ENCODE results near the gene CREB3L1. TPM values are rescaled to one million over a fixed set of nuclear protein-coding genes. Genes with fewer than 3 reads are reported as not detected.

The CREB3L1 gene
- 0.10 TPM for total RNA-seq

DNA sequence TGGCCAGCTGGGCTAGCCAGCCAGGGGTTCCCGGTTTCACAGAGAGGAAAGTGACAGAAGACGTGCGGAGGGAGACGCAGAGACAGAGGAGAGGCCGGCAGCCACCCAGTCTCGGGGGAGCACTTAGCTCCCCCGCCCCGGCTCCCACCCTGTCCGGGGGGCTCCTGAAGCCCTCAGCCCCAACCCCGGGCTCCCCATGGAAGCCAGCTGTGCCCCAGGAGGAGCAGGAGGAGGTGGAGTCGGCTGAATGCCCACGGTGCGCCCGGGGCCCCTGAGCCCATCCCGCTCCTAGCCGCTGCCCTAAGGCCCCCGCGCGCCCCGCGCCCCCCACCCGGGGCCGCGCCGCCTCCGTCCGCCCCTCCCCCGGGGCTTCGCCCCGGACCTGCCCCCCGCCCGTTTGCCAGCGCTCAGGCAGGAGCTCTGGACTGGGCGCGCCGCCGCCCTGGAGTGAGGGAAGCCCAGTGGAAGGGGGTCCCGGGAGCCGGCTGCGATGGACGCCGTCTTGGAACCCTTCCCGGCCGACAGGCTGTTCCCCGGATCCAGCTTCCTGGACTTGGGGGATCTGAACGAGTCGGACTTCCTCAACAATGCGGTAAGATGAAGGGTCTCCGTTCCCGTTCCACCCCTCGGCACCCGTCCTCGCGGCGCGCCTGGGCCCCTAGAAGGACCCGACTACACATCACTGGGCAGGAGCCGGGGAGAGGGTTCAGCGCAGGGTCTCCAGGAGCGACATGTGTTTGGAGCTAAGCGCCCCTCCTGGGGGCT is at the start of gene CREB3L1:
Gene CREB3L1 (plus strand): TSS at position 41 of the 765 bp plus-strand sequence. CDS start 450 bp downstream, at position 491.
- Histone ChIP-seq H3K4me3 (ENCODE audit: low read length) (no peak within 1 kb of the TSS), H3K27me3 (ENCODE audit: insufficient read depth, low read length) (peaks cover 35% of the 10 kb centered on the region), H3K4me1 (ENCODE audit: insufficient read depth, low read length) (peaks cover 8% of the 10 kb centered on the region), H3K9me3 (ENCODE audit: low read depth, low read length) (no peaks in the 10 kb centered on the region)

DNA sequence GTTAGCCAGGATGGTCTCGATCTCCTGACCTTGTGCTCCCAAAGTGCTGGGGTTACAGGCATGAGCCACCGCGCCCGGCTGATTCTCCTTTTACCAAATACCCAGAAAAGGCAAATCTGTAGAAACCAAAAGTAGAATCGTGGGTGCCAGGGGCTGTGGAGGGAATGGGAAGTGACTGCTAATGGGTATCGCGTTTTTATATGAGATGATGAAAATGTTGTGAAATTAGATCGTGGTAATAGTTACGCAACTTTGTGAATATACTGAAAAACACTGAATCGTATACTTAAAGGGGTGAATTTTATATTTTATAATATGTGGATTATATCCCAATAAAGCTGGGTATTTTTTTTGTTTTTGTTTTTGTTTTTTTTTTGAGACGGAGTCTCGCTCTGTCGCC is 48.2 kb upstream of the CREB3L1 start:
- Histone ChIP-seq H3K9me3 (ENCODE audit: low read depth, low read length) (no peaks in the 10 kb centered on the region), H3K4me1 (ENCODE audit: insufficient read depth, low read length) (no peaks in the 10 kb centered on the region), H3K27me3 (ENCODE audit: insufficient read depth, low read length) (peaks cover 2% of the 10 kb centered on the region), H3K4me3 (ENCODE audit: low read length) (no peak overlapping the region)

GRCh38 chr11:46234311-46234710 is 43.2 kb upstream of the CREB3L1 start:
- Histone ChIP-seq H3K9me3 (ENCODE audit: low read depth, low read length) (no peaks in the 10 kb centered on the region), H3K4me1 (ENCODE audit: insufficient read depth, low read length) (peaks cover 34% of the 10 kb centered on the region), H3K27me3 (ENCODE audit: insufficient read depth, low read length) (peaks cover 22% of the 10 kb centered on the region), H3K4me3 (ENCODE audit: low read length) (no peak overlapping the region)

- peaks cover 38% of the 10 kb centered on the region for H3K4me1 ChIP-seq (ENCODE audit: insufficient read depth, low read length)
- H3K9me3 ChIP-seq (ENCODE audit: low read depth, low read length) = no peaks in the 10 kb centered on the region
- H3K4me3 ChIP-seq (ENCODE audit: low read length) = no peak overlapping the region
- peaks cover 22% of the 10 kb centered on the region for H3K27me3 ChIP-seq (ENCODE audit: insufficient read depth, low read length)
These were observed 41.4 kb upstream of the CREB3L1 start for GRCh38 chr11:46235777-46236688.

GRCh38 chr11:46236918-46237247 is 40.6 kb upstream of the CREB3L1 start:
- Histone ChIP-seq H3K27me3 (ENCODE audit: insufficient read depth, low read length) (peaks cover 20% of the 10 kb centered on the region), H3K4me1 (ENCODE audit: insufficient read depth, low read length) (peaks cover 38% of the 10 kb centered on the region), H3K4me3 (ENCODE audit: low read length) (no peak overlapping the region), H3K9me3 (ENCODE audit: low read depth, low read length) (no peaks in the 10 kb centered on the region)

GRCh38 chr11:46237248-46238077 is 40.0 kb upstream of the CREB3L1 start:
- peaks cover 20% of the 10 kb centered on the region for H3K27me3 ChIP-seq (ENCODE audit: insufficient read depth, low read length)
- peaks cover 38% of the 10 kb centered on the region for H3K4me1 ChIP-seq (ENCODE audit: insufficient read depth, low read length)
- peak overlapping the region; percentile 26 for H3K4me3 ChIP-seq (ENCODE audit: low read length)
- no peaks in the 10 kb centered on the region for H3K9me3 ChIP-seq (ENCODE audit: low read depth, low read length)

- H3K4me3 ChIP-seq (ENCODE audit: low read length) = peak overlapping the region; percentile 26
- H3K27me3 ChIP-seq (ENCODE audit: insufficient read depth, low read length) = peaks cover 20% of the 10 kb centered on the region
- H3K4me1 ChIP-seq (ENCODE audit: insufficient read depth, low read length) = peaks cover 46% of the 10 kb centered on the region
- H3K9me3 ChIP-seq (ENCODE audit: low read depth, low read length) = no peaks in the 10 kb centered on the region
These were observed 39.1 kb upstream of the CREB3L1 start for GRCh38 chr11:46238078-46238966.

DNA sequence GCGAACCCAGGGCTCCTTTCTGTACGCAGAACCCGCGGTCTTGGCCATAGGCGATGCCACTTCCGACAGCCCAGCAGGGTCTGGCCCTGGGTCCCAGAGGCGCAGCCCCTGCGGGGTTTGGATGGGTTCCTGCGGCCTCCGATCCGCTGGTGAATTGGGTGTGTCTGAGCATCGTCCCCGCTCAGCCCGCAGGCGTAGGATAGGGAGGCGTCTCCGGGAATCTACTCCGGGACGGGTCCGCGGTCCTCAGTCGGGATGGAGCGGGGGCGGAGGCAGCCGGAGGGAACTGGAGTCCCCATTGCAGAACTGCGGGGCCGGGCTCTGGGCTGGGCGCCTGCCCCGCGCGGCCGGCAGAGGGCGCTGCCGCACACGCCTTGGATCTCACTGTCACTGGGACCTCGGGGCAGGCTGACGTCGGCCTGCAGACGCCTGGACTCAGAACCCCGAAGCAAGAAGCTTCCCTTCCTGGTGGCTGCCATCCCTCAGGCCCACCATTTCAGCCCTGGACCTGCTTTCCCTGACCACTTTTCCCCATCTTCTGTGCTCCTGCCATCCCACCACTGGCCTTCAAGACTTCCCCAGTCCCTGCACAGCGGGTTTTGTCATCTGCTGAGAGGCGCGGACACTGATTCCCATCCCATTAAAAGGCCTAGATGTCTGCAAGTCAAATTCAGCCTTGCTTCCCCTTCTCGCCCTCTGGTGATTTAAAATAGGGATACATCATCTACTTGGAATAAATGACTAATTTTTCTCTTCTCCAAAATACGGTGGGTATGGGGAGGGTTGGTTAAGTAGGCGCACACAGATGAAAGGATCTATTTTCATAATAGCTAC is 38.3 kb upstream of the CREB3L1 start:
- Histone ChIP-seq H3K4me1 (ENCODE audit: insufficient read depth, low read length) (peaks cover 50% of the 10 kb centered on the region), H3K9me3 (ENCODE audit: low read depth, low read length) (no peaks in the 10 kb centered on the region), H3K27me3 (ENCODE audit: insufficient read depth, low read length) (peaks cover 20% of the 10 kb centered on the region), H3K4me3 (ENCODE audit: low read length) (peak overlapping the region; percentile 19)

- Histone ChIP-seq H3K9me3 (ENCODE audit: low read depth, low read length) (no peaks in the 10 kb centered on the region), H3K4me3 (ENCODE audit: low read length) (no peak overlapping the region), H3K27me3 (ENCODE audit: insufficient read depth, low read length) (peaks cover 20% of the 10 kb centered on the region), H3K4me1 (ENCODE audit: insufficient read depth, low read length) (peaks cover 50% of the 10 kb centered on the region)
These were observed 37.7 kb upstream of the CREB3L1 start for GRCh38 chr11:46239801-46240061.

DNA sequence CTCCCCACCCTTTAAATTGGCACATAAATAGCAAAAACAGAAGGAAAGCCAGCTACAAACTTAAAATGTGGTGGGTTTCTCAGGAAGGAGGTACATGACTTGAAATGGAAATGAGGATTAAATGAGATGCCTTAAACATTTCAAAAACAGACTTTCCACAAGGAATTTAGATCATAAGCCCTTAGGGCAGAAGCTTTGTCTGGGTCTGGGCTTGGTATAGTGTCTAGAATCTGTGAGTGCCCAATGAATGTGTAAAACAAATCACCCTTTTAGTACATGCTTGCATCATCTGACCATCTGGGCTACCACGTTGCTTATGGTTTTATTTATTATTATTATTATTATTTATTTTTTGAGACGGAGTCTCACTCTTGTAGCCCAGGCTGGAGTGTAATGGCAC is 37.1 kb upstream of the CREB3L1 start:
- H3K4me1 ChIP-seq (ENCODE audit: insufficient read depth, low read length) = peaks cover 50% of the 10 kb centered on the region
- H3K9me3 ChIP-seq (ENCODE audit: low read depth, low read length) = no peaks in the 10 kb centered on the region
- H3K4me3 ChIP-seq (ENCODE audit: low read length) = no peak overlapping the region
- peaks cover 20% of the 10 kb centered on the region for H3K27me3 ChIP-seq (ENCODE audit: insufficient read depth, low read length)

GRCh38 chr11:46240861-46241260 is 36.6 kb upstream of the CREB3L1 start:
- H3K4me1 ChIP-seq (ENCODE audit: insufficient read depth, low read length) = peaks cover 49% of the 10 kb centered on the region

GRCh38 chr11:46242041-46242951 is 35.2 kb upstream of the CREB3L1 start:
- no peaks in the 10 kb centered on the region for H3K9me3 ChIP-seq (ENCODE audit: low read depth, low read length)
- H3K4me3 ChIP-seq (ENCODE audit: low read length) = no peak overlapping the region
- peaks cover 9% of the 10 kb centered on the region for H3K27me3 ChIP-seq (ENCODE audit: insufficient read depth, low read length)
- H3K4me1 ChIP-seq (ENCODE audit: insufficient read depth, low read length) = peaks cover 36% of the 10 kb centered on the region

More at GRCh38 chr11:46240861-46241260, 36.6 kb upstream of the CREB3L1 start:
- peaks cover 19% of the 10 kb centered on the region for H3K27me3 ChIP-seq (ENCODE audit: insufficient read depth, low read length)
- no peaks in the 10 kb centered on the region for H3K9me3 ChIP-seq (ENCODE audit: low read depth, low read length)
- H3K4me3 ChIP-seq (ENCODE audit: low read length) = no peak overlapping the region
